CD14-positive monocyte (primary cell): Measurements from ENCODE around the gene HMCN2. TPM values are rescaled to one million over a fixed set of nuclear protein-coding genes. Genes with fewer than 3 reads are reported as not detected.

Experiments
- DNase-seq, 3 donors: peaks; one replicate each; pipeline ENCODE4 v3.0.0-alpha.2; 2011 to 2022
- H2AFZ ChIP-seq: 2 replicates; pipeline ENCODE4 v1.6.0; 2012; ENCODE audit warnings: mild to moderate bottlenecking, low read depth, low read length, inconsistent platforms; ENCODE audit not compliant: insufficient read depth, poor library complexity, severe bottlenecking
- H3K27ac ChIP-seq, 2 donors: 1 replicate in 1 of 2; 2 replicates in 1 of 2; pipeline ENCODE4 v1.5.1; 2012 to 2013; ENCODE audit warnings: low read length in 2 of 2, control low read depth in 1 of 2, inconsistent platforms in 1 of 2, low read depth in 1 of 2, mild to moderate bottlenecking in 1 of 2
- H3K27me3 ChIP-seq, 2 donors: one replicate each; pipeline versions ENCODE4 v1.6.0 to v1.6.1; 2011 to 2013; ENCODE audit warnings: low read length in 2 of 2; ENCODE audit not compliant: control insufficient read depth in 2 of 2, insufficient read depth in 2 of 2
- H3K36me3 ChIP-seq, 2 donors: replicated peaks in 1 of 2; 1 replicate in 1 of 2; 2 replicates in 1 of 2; pipeline versions ENCODE4 v1.5.1 to v1.6.1; 2012 to 2013; ENCODE audit warnings: low read length in 2 of 2, control low read depth in 1 of 2, inconsistent platforms in 1 of 2, mild to moderate bottlenecking in 1 of 2; ENCODE audit not compliant: insufficient read depth in 2 of 2, control insufficient read depth in 1 of 2
- H3K4me1 ChIP-seq, 2 donors: 1 replicate in 1 of 2; 2 replicates in 1 of 2; pipeline versions ENCODE4 v1.5.1 to v1.6.1; 2012 to 2013; ENCODE audit warnings: low read length in 2 of 2, control low read depth in 1 of 2, inconsistent platforms in 1 of 2, mild to moderate bottlenecking in 1 of 2, moderate library complexity in 1 of 2; ENCODE audit not compliant: insufficient read depth in 2 of 2, control insufficient read depth in 1 of 2
- H3K4me2 ChIP-seq: replicated peaks from 2 replicates; pipeline ENCODE3; 2012; ENCODE audit warnings: low read length, moderate library complexity, mild to moderate bottlenecking; ENCODE audit not compliant: poor library complexity, severe bottlenecking; ENCODE audit errors: extremely low read depth
- H3K4me3 ChIP-seq, 3 experiments: fragments of 200-600 bp in 1 of 3; sonication (generic) in 1 of 3; replicated peaks in 1 of 3; 1 replicate in 2 of 3; 2 replicates in 1 of 3; pipeline ENCODE4 v1.5.1; 2011 to 2013; ENCODE audit warnings: low read length in 3 of 3, mild to moderate bottlenecking in 3 of 3, control low read depth in 2 of 3, low read depth in 2 of 3, inconsistent platforms in 1 of 3, moderate library complexity in 1 of 3
- H3K79me2 ChIP-seq: 2 replicates; pipeline ENCODE4 v1.6.0; 2012; ENCODE audit warnings: mild to moderate bottlenecking, control low read depth, inconsistent platforms, low read length, moderate library complexity; ENCODE audit not compliant: insufficient read depth
- H3K9ac ChIP-seq: 2 replicates; pipeline ENCODE4 v1.6.0; 2017; ENCODE audit warnings: low read length, mild to moderate bottlenecking; ENCODE audit not compliant: insufficient read depth, poor library complexity, severe bottlenecking
- H3K9me3 ChIP-seq, 2 donors: replicated peaks in 1 of 2; 1 replicate in 1 of 2; 2 replicates in 1 of 2; pipeline versions ENCODE4 v1.5.1 to v1.6.1; 2012 to 2013; ENCODE audit warnings: low read length in 2 of 2, control low read depth in 1 of 2; ENCODE audit not compliant: control insufficient read depth in 1 of 2, insufficient read depth in 1 of 2
- H4K20me1 ChIP-seq: 2 replicates; pipeline ENCODE4 v1.6.0; 2012; ENCODE audit warnings: mild to moderate bottlenecking, low read length, control low read depth, moderate library complexity; ENCODE audit not compliant: insufficient read depth
- H3K27ac Mint-ChIP-seq, 7 donors: one replicate each; pipeline ENCODE4 v1.8.0; 2020; ENCODE audit warnings: mild to moderate bottlenecking in 7 of 7, mixed read lengths in 7 of 7, moderate library complexity in 6 of 7, inconsistent platforms in 2 of 7
- H3K27me3 Mint-ChIP-seq, 3 donors: one replicate each; pipeline ENCODE4 v1.8.0; 2021 to 2022; ENCODE audit warnings: low read depth in 3 of 3, mild to moderate bottlenecking in 3 of 3, mixed read lengths in 3 of 3, moderate library complexity in 3 of 3, inconsistent platforms in 1 of 3
- H3K36me3 Mint-ChIP-seq, 2 donors: one replicate each; pipeline ENCODE4 v1.8.0; 2020; ENCODE audit warnings: mixed read lengths in 2 of 2, inconsistent platforms in 1 of 2, mild to moderate bottlenecking in 1 of 2
- H3K4me1 Mint-ChIP-seq: one replicate; pipeline ENCODE4 v1.8.0; 2020; ENCODE audit warnings: mild to moderate bottlenecking, mixed read lengths
- H3K4me3 Mint-ChIP-seq, 2 donors: one replicate each; pipeline ENCODE4 v1.8.0; 2020; ENCODE audit warnings: mild to moderate bottlenecking in 2 of 2, mixed read lengths in 2 of 2, moderate library complexity in 1 of 2
- H3K9me3 Mint-ChIP-seq, 7 donors: one replicate each; pipeline ENCODE4 v1.8.0; 2020 to 2022; ENCODE audit warnings: mixed read lengths in 7 of 7, mild to moderate bottlenecking in 6 of 7, moderate library complexity in 6 of 7, inconsistent platforms in 2 of 7
- CTCF ChIP-seq: fragments of 200-600 bp; IDR thresholded peaks from one replicate; pipeline ENCODE4 v1.8.0; 2022; ENCODE audit warnings: antibody characterized with exemption, mild to moderate bottlenecking
- WGBS: methylation state at CpG from one replicate; pipeline ENCODE4 v1.1.5; 2013; ENCODE audit warnings: missing lambda C conversion rate; ENCODE audit not compliant: insufficient coverage; 5-methylcytosine and 5-hydroxymethylcytosine counted together
- intact Hi-C, 2 donors: fragments of 100-400 bp; cut with micrococcal nuclease; formaldehyde crosslinking; loops; one replicate each; pipeline versions ENCODE4 v1.15.0 to v1.15.1; 2023
- polyA plus RNA-seq, 3 donors: library from polyadenylated mRNA; depleted of rRNA in 1 of 3; unstranded in 2 of 3; stranded (reverse) in 1 of 3; fragments of 300-500 nt in 2 of 3; fragments of >200 nt in 1 of 3; fragmentation: Illumina TruSeq in 2 of 3; gene quantifications; 1 replicate in 2 of 3; 2 replicates in 1 of 3; pipeline ENCODE4 v1.2.3, GENCODE V29; 2012 to 2021

Gene HMCN2
- polyA plus RNA-seq, 3 donors, result not detected

GRCh38 chr9:130329061-130329460, 63.5 kb downstream of the HMCN2 start:
- Histone ChIP-seq H3K79me2 (no peaks in the 10 kb centered on the region), H3K4me3 (no peak overlapping the region), H3K9me3 (no peaks in the 10 kb centered on the region), H3K27ac (no peak overlapping the region), H3K9ac (no peak overlapping the region), H4K20me1 (no peaks in the 10 kb centered on the region), H3K4me2 (no peak overlapping the region), H3K36me3 (no peaks in the 10 kb centered on the region), H3K27me3 (peaks cover 0 to 15% of the 10 kb centered on the region in 2 donors), H2AFZ (no peak overlapping the region), H3K4me1 (no peaks in the 10 kb centered on the region)
- TF ChIP-seq CTCF, result no peak
- Mint-ChIP-seq H3K9me3 (no peaks in the 10 kb centered on the region), H3K4me1 (peaks cover 2% of the 10 kb centered on the region), H3K27me3 (peaks cover 29 to 47% (median 41%) of the 10 kb centered on the region in 3 donors), H3K4me3 (peak overlapping the region in 1 of 2 donors; percentile 4), H3K36me3 (no peaks in the 10 kb centered on the region), H3K27ac (no peak overlapping the region)
- no peak for DNase-seq
- intact Hi-C loops, result no loop called here
- 80% methylated on average over 2 of the region's 2 CpGs for WGBS

GRCh38 chr9:130330202-130330862, 64.8 kb downstream of the HMCN2 start:
- DNase-seq, result no peak
- Histone ChIP-seq H3K9me3 (no peaks in the 10 kb centered on the region), H3K4me2 (no peak overlapping the region), H2AFZ (no peak overlapping the region), H4K20me1 (no peaks in the 10 kb centered on the region), H3K27ac (no peak overlapping the region), H3K4me3 (no peak overlapping the region), H3K36me3 (no peaks in the 10 kb centered on the region), H3K4me1 (no peaks in the 10 kb centered on the region), H3K9ac (no peak overlapping the region), H3K79me2 (no peaks in the 10 kb centered on the region), H3K27me3 (peaks cover 0 to 15% of the 10 kb centered on the region in 2 donors)
- no peaks in the 10 kb centered on the region for H3K4me1 Mint-ChIP-seq
- H3K4me3 Mint-ChIP-seq, result no peak overlapping the region
- TF ChIP-seq CTCF, result no peak
- H3K27me3 Mint-ChIP-seq, result peaks cover 29 to 47% (median 41%) of the 10 kb centered on the region in 3 donors
- no peaks in the 10 kb centered on the region for H3K9me3 Mint-ChIP-seq
- no peak overlapping the region for H3K27ac Mint-ChIP-seq
- intact Hi-C loops, result no loop called here
- 75% methylated on average over 18 of the region's 20 CpGs for WGBS
- no peaks in the 10 kb centered on the region for H3K36me3 Mint-ChIP-seq
